Right lobe of liver (tissue), 4 donors: Measurements from ENCODE around the gene GPHA2.

Source experiments
- CTCF ChIP-seq, 4 donors: fragments of 200-600 bp in 3 of 4; fragments of 450-650 bp in 1 of 4; IDR thresholded peaks; one replicate each; pipeline versions ENCODE4 v1.5.1 to v1.8.0; 2016 to 2022; ENCODE audit warnings: antibody characterized with exemption in 4 of 4, mild to moderate bottlenecking in 2 of 4
- POLR2A ChIP-seq: fragments of 450-650 bp; IDR thresholded peaks from one replicate; pipeline ENCODE4 v1.6.1; 2017; ENCODE audit warnings: antibody characterized with exemption, mild to moderate bottlenecking
- donor health status: DM: no; HTN: no; CAD: no.
- donor health status: DM: no; HTN: no; CAD: no.
- donor health status: DM: no; HTN: yes; CAD: no.

GRCh38 chr11:64911689-64912088, 24.0 kb downstream of the GPHA2 start:
- no peak for TF ChIP-seq CTCF (IDR thresholded peaks at IDR 0.05)
- no peak for TF ChIP-seq POLR2A
